ENCODE data around the gene ASB12.

DNA sequence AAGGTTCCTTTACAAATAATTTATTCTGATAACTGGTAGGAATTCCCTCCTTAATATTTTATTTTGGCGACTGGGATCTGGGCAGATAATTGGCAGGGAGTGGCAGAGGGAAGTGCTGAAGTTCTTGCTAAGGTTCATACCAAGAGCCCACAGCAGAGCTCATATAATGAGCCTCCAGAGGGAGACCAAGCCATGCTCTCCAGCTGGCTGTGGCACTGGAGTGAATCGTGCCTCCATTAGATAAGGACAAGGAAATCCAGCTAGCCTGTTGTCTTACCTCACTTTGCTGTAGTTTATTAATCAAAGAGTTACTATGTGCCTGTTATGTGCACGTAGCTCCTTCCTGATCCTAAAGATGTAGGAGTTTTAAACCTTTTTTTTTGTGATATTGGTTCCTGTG is 1.3 kb downstream of the ASB12 start:
- TF ChIP-seq, protein P1, sequence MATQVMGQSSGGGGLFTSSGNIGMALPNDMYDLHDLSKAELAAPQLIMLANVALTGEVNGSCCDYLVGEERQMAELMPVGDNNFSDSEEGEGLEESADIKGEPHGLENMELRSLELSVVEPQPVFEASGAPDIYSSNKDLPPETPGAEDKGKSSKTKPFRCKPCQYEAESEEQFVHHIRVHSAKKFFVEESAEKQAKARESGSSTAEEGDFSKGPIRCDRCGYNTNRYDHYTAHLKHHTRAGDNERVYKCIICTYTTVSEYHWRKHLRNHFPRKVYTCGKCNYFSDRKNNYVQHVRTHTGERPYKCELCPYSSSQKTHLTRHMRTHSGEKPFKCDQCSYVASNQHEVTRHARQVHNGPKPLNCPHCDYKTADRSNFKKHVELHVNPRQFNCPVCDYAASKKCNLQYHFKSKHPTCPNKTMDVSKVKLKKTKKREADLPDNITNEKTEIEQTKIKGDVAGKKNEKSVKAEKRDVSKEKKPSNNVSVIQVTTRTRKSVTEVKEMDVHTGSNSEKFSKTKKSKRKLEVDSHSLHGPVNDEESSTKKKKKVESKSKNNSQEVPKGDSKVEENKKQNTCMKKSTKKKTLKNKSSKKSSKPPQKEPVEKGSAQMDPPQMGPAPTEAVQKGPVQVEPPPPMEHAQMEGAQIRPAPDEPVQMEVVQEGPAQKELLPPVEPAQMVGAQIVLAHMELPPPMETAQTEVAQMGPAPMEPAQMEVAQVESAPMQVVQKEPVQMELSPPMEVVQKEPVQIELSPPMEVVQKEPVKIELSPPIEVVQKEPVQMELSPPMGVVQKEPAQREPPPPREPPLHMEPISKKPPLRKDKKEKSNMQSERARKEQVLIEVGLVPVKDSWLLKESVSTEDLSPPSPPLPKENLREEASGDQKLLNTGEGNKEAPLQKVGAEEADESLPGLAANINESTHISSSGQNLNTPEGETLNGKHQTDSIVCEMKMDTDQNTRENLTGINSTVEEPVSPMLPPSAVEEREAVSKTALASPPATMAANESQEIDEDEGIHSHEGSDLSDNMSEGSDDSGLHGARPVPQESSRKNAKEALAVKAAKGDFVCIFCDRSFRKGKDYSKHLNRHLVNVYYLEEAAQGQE (tag by site-specific recombination; IDR thresholded peaks at IDR 0.05): no peak
- TF ChIP-seq YY1 (tag by site-specific recombination; IDR thresholded peaks at IDR 0.05): no peak
- TF ChIP-seq SETDB1 (IDR thresholded peaks at IDR 0.05; ENCODE audit: insufficient read length, low read length): no peak
- TF ChIP-seq, protein P2, sequence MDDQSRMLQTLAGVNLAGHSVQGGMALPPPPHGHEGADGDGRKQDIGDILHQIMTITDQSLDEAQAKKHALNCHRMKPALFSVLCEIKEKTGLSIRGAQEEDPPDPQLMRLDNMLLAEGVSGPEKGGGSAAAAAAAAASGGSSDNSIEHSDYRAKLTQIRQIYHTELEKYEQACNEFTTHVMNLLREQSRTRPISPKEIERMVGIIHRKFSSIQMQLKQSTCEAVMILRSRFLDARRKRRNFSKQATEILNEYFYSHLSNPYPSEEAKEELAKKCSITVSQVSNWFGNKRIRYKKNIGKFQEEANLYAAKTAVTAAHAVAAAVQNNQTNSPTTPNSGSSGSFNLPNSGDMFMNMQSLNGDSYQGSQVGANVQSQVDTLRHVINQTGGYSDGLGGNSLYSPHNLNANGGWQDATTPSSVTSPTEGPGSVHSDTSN (CRISPR knock-in tag; IDR thresholded peaks at IDR 0.05): no peak
- TF ChIP-seq, protein P3, sequence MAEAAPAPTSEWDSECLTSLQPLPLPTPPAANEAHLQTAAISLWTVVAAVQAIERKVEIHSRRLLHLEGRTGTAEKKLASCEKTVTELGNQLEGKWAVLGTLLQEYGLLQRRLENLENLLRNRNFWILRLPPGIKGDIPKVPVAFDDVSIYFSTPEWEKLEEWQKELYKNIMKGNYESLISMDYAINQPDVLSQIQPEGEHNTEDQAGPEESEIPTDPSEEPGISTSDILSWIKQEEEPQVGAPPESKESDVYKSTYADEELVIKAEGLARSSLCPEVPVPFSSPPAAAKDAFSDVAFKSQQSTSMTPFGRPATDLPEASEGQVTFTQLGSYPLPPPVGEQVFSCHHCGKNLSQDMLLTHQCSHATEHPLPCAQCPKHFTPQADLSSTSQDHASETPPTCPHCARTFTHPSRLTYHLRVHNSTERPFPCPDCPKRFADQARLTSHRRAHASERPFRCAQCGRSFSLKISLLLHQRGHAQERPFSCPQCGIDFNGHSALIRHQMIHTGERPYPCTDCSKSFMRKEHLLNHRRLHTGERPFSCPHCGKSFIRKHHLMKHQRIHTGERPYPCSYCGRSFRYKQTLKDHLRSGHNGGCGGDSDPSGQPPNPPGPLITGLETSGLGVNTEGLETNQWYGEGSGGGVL (tag by site-specific recombination; IDR thresholded peaks at IDR 0.05): no peak
- no peak for TF ChIP-seq PRDM1 (tag by site-specific recombination; IDR thresholded peaks at IDR 0.05)
- no peak for TF ChIP-seq TCF7L2 (IDR thresholded peaks at IDR 0.05; ENCODE audit: borderline replicate concordance, low read depth, low read length)
- no peak for TF ChIP-seq ZNF335 (tag by site-specific recombination; conservative IDR thresholded peaks at IDR 0.05)
- no peak for TF ChIP-seq ZNF350 (tag by site-specific recombination; IDR thresholded peaks at IDR 0.05)
- TF ChIP-seq ZNF24 (tag by site-specific recombination; IDR thresholded peaks at IDR 0.05): no peak
- TF ChIP-seq, protein P4, sequence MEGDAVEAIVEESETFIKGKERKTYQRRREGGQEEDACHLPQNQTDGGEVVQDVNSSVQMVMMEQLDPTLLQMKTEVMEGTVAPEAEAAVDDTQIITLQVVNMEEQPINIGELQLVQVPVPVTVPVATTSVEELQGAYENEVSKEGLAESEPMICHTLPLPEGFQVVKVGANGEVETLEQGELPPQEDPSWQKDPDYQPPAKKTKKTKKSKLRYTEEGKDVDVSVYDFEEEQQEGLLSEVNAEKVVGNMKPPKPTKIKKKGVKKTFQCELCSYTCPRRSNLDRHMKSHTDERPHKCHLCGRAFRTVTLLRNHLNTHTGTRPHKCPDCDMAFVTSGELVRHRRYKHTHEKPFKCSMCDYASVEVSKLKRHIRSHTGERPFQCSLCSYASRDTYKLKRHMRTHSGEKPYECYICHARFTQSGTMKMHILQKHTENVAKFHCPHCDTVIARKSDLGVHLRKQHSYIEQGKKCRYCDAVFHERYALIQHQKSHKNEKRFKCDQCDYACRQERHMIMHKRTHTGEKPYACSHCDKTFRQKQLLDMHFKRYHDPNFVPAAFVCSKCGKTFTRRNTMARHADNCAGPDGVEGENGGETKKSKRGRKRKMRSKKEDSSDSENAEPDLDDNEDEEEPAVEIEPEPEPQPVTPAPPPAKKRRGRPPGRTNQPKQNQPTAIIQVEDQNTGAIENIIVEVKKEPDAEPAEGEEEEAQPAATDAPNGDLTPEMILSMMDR (tag by site-specific recombination; IDR thresholded peaks at IDR 0.05): no peak
